Epithelial cell of proximal tubule (primary cell): Measurements from ENCODE around the gene AUTS2. TPM values are rescaled to one million over a fixed set of nuclear protein-coding genes. Genes with fewer than 3 reads are reported as not detected.

Experiments
- DNase-seq: peaks from one replicate; pipeline ENCODE4 v3.0.0-alpha.2; 2011; ENCODE audit warnings: low read depth
- H3K4me3 ChIP-seq: 2 replicates; pipeline ENCODE4 v1.5.1; 2011; ENCODE audit warnings: low read depth, mild to moderate bottlenecking, low read length
- CTCF ChIP-seq: conservative IDR thresholded peaks from 2 replicates; pipeline ENCODE4 v1.5.1; 2012; ENCODE audit warnings: low read depth, mild to moderate bottlenecking, low read length
- total RNA-seq: library from RNA; depleted of rRNA; stranded (reverse); fragments of >200 nt; gene quantifications from 2 replicates; pipeline ENCODE4 v1.2.3, GENCODE V29; 2015

AUTS2 gene
- total RNA-seq, 1 donor from 2014 or later: 10.0 TPM

GRCh38 chr7:70303780-70304179, 705.5 kb downstream of the AUTS2 start:
- no peak for DNase-seq
- TF ChIP-seq CTCF: no peak

GRCh38 chr7:70306173-70306572, 707.9 kb downstream of the AUTS2 start:
- DNase-seq: no peak
- no peak for TF ChIP-seq CTCF
- no peak overlapping the region for H3K4me3 ChIP-seq

More at GRCh38 chr7:70303780-70304179, 705.5 kb downstream of the AUTS2 start:
- H3K4me3 ChIP-seq: no peak overlapping the region

DNA sequence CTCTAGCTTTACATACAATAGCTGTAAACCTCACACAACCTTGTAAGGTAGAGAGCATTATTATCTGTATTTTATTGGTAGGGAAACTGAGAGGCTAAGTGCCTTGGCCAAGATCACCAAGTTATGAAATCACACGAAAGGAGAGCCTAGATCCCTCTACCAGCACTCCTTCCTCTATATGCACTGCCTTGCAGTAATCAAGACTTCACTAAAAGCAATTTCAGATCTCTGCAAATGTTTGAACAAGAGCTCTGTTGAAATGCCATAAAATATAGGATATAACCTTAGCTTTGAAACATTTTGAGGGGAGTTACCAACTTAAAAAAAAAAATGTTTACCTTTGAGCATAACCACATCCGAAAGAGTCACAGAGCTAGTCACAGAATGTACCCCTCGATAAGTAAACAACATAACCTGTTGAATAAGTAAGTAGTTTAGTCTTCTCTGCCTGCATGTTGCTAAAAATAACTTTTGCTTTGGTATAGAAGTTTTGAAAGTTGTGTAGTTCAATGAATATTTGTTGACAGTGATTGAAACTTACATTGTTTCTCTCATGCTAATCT, 709.4 kb downstream of the AUTS2 start:
- no peak for DNase-seq
- H3K4me3 ChIP-seq: no peak overlapping the region
- no peak for TF ChIP-seq CTCF

GRCh38 chr7:70312336-70312735, 714.1 kb downstream of the AUTS2 start:
- no peak for TF ChIP-seq CTCF
- H3K4me3 ChIP-seq: no peak overlapping the region
- DNase-seq: no peak

DNA sequence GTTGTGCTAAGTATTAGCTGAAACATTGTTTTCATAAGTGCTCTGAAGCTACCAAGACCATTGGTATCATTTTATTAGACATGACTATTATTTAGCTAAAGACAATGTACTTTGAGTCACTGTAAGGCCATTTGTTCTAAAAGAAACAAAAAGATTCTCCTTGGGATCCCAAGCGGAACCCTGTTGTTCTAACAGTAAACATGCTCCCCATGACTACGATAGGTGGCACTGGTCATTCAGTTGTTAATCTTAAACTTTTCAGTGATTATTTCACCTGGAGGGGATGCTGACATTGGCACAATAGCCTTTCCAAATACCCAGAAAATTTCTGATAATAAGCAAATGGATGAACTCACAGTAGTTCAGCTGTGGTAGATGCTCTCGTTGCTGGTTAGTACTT, 715.0 kb downstream of the AUTS2 start:
- DNase-seq: peak; percentile 66
- no peak overlapping the region for H3K4me3 ChIP-seq

GRCh38 chr7:70313687-70314086, 715.4 kb downstream of the AUTS2 start:
- no peak for TF ChIP-seq CTCF
- no peak overlapping the region for H3K4me3 ChIP-seq
- no peak for DNase-seq

More for the DNA sequence above, 715.0 kb downstream of the AUTS2 start:
- TF ChIP-seq CTCF: peak; percentile 29

- no peak for DNase-seq
- no peak overlapping the region for H3K4me3 ChIP-seq
- TF ChIP-seq CTCF: no peak
Measured at GRCh38 chr7:70314221-70314620, 715.9 kb downstream of the AUTS2 start.
